ENCODE data around the gene SPARCL1.

SPARCL1 gene

DNA sequence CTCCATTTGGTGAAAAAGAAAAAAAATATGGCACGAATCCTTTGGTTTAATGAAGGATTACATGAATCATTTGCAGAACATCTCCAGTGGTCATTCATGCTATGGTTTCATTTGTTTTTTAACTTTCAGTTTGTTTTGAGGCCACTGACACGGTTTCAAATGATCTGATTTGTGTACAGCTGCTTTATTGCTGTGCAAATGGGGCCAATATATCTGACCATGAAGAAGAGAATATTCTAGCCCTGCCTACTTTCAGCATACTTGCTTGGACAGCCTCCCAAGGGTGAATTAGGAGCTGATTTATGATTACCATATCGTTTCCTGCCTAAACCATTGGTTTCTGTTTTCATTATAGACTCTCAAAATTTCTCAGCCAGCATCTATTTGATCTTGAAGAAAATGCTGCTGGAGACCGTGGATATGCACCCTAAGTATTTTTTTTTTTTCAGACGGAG is 30.7 kb downstream of the SPARCL1 start (continued):
- no peak for TF ChIP-seq MYNN (tag by site-specific recombination; IDR thresholded peaks at IDR 0.05; ENCODE audit: borderline replicate concordance)
- TF ChIP-seq GLIS1 (tag by site-specific recombination; IDR thresholded peaks at IDR 0.05): no peak
- no peak for TF ChIP-seq ZNF777 (tag by site-specific recombination; IDR thresholded peaks at IDR 0.05; ENCODE audit: borderline replicate concordance)
- no peak for TF ChIP-seq ZNF239 (tag by site-specific recombination; IDR thresholded peaks at IDR 0.05)
- no peak for TF ChIP-seq ZNF423 (tag by site-specific recombination; IDR thresholded peaks at IDR 0.05)
- no peak for TF ChIP-seq ZNF658 (tag by site-specific recombination; IDR thresholded peaks at IDR 0.05)
- no peak for TF ChIP-seq BCL11A (tag by site-specific recombination; IDR thresholded peaks at IDR 0.05; ENCODE audit: low read depth)
- TF ChIP-seq ZNF514 (tag by site-specific recombination; IDR thresholded peaks at IDR 0.05): no peak

DNA sequence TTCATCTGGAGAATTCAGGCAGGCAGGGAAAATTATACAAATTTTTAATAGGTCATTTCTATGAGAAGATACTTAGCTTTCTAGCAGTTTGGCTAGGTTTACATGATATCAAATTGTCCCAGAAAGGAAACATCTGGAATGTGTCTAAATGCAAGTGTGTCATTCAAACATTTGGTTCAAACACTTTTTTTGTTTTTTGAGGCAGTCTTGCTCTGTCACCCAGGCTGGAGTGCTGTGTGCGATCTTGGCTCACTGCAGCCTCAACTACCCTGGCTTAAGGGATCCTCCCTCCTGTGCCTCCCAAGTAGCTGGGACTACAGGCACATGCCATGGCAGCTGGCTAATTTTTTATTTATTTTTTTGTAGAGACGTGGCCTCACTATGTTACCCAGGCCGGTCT is 31.6 kb downstream of the SPARCL1 start:
- Histone ChIP-seq H3K4me1 (ENCODE audit: control insufficient read depth, insufficient read depth, low read length) (no peaks in the 10 kb centered on the region), H3K4me3 (ENCODE audit: low read depth, low read length) (no peak overlapping the region), H3K9me3 (ENCODE audit: control insufficient read depth, insufficient read depth, low read depth, low read length) (no peaks in the 10 kb centered on the region), H3K27ac (ENCODE audit: extremely low read depth, low read depth, low read length) (no peak overlapping the region), H3K36me3 (ENCODE audit: control insufficient read depth in 2 of 2, insufficient read depth in 1 of 2, low read length in 2 of 2) (no peaks in the 10 kb centered on the region)
- POLR2A ChIA-PET: no interaction called here
- TF ChIP-seq ZNF416 (tag by site-specific recombination; IDR thresholded peaks at IDR 0.05) (no peak), ZNF146 (tag by site-specific recombination; IDR thresholded peaks at IDR 0.05) (no peak), ZNF514 (tag by site-specific recombination; IDR thresholded peaks at IDR 0.05) (no peak), ZNF629 (tag by site-specific recombination; IDR thresholded peaks at IDR 0.05) (no peak), ZNF610 (tag by site-specific recombination; IDR thresholded peaks at IDR 0.05; ENCODE audit: borderline replicate concordance) (no peak), ZSCAN23 (tag by site-specific recombination; IDR thresholded peaks at IDR 0.05) (no peak), ZNF311 (tag by site-specific recombination; IDR thresholded peaks at IDR 0.05; ENCODE audit: borderline replicate concordance) (no peak)
- TF ChIP-seq, protein P1, sequence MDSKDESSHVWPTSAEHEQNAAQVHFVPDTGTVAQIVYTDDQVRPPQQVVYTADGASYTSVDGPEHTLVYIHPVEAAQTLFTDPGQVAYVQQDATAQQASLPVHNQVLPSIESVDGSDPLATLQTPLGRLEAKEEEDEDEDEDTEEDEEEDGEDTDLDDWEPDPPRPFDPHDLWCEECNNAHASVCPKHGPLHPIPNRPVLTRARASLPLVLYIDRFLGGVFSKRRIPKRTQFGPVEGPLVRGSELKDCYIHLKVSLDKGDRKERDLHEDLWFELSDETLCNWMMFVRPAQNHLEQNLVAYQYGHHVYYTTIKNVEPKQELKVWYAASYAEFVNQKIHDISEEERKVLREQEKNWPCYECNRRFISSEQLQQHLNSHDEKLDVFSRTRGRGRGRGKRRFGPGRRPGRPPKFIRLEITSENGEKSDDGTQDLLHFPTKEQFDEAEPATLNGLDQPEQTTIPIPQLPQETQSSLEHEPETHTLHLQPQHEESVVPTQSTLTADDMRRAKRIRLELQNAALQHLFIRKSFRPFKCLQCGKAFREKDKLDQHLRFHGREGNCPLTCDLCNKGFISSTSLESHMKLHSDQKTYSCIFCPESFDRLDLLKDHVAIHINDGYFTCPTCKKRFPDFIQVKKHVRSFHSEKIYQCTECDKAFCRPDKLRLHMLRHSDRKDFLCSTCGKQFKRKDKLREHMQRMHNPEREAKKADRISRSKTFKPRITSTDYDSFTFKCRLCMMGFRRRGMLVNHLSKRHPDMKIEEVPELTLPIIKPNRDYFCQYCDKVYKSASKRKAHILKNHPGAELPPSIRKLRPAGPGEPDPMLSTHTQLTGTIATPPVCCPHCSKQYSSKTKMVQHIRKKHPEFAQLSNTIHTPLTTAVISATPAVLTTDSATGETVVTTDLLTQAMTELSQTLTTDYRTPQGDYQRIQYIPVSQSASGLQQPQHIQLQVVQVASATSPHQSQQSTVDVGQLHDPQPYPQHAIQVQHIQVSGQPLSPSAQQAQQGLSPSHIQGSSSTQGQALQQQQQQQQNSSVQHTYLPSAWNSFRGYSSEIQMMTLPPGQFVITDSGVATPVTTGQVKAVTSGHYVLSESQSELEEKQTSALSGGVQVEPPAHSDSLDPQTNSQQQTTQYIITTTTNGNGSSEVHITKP (tag by site-specific recombination; IDR thresholded peaks at IDR 0.05): no peak
- CTCF ChIA-PET: interaction anchor here (0.5 to 1.5 kb wide), 11 partner anchors 10 to 351 kb away, joined by 3 to 5 read pairs (median 3); no protein-coding TSS in a partner anchor

DNA sequence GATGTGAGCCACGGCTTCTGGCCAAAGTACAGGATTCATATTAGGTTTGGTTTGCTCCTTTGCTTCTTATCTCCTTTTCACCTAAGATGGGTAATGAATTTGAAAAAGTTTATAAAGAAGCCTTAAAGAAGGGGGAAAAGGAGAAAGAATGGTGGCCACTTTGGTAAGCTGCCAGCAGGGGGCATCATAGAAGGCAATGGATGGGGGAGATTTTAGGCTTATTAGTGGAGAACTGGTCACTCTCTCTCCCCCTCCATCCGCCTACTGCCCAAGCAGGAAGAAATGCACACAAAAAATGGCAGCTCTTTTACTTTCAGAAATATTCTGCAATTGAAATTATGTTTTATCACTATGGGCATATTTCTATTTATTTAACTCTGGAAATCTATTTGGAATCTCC is 32.0 kb downstream of the SPARCL1 start:
- H3K4me3 ChIP-seq (ENCODE audit: low read depth, low read length): no peak overlapping the region
- no peaks in the 10 kb centered on the region for H3K9me3 ChIP-seq (ENCODE audit: control insufficient read depth, insufficient read depth, low read depth, low read length)
- no peak overlapping the region for H3K27ac ChIP-seq (ENCODE audit: extremely low read depth, low read depth, low read length)
- no peaks in the 10 kb centered on the region for H3K36me3 ChIP-seq (ENCODE audit: control insufficient read depth in 2 of 2, insufficient read depth in 1 of 2, low read length in 2 of 2)
- no peaks in the 10 kb centered on the region for H3K4me1 ChIP-seq (ENCODE audit: control insufficient read depth, insufficient read depth, low read length)
- ChIA-PET CTCF (interaction anchor here (0.5 to 1.5 kb wide), 12 partner anchors 9 to 352 kb away, joined by 3 to 7 read pairs (median 3); no protein-coding TSS in a partner anchor), POLR2A (no interaction called here)
- 0 out of 2 replicates have a peak, but pooled peaks have one; percentile 7 for TF ChIP-seq ZNF654 (tag by site-specific recombination; IDR thresholded peaks at IDR 0.05; ENCODE audit: low read depth)
- no peak for TF ChIP-seq ZNF768 (tag by site-specific recombination; IDR thresholded peaks at IDR 0.05)

DNA sequence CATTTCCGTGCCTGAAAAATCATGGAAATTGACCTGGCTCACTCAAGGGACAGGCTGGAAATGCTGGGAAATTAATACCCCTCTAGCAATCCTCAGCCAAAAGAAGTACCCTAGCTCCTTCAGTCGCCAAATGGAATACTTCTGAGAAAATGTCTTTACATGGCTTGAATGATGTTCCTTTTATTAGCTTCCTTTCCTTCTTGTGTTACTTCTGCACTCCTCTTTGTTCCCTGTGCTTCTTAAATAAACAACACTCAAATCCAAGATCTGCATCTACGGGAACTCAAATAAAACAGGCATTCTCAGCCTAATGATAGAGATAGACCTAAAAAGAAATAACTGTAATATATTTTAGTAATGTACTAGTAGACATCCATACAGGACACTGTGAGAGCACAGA is 36.1 kb downstream of the SPARCL1 start:
- Histone ChIP-seq H3K36me3 (ENCODE audit: control insufficient read depth in 2 of 2, insufficient read depth in 1 of 2, low read length in 2 of 2) (no peaks in the 10 kb centered on the region), H3K27ac (ENCODE audit: extremely low read depth, low read depth, low read length) (no peak overlapping the region), H3K4me3 (ENCODE audit: low read depth, low read length) (no peak overlapping the region), H3K9me3 (ENCODE audit: control insufficient read depth, insufficient read depth, low read depth, low read length) (no peaks in the 10 kb centered on the region), H3K4me1 (ENCODE audit: control insufficient read depth, insufficient read depth, low read length) (no peaks in the 10 kb centered on the region)
- ChIA-PET CTCF (no interaction called here), POLR2A (no interaction called here)
- TF ChIP-seq ZNF214 (tag by site-specific recombination; IDR thresholded peaks at IDR 0.05; ENCODE audit: borderline replicate concordance) (no peak), ZNF391 (tag by site-specific recombination; IDR thresholded peaks at IDR 0.05; ENCODE audit: borderline replicate concordance, low read depth) (no peak), ZNF37A (tag by site-specific recombination; IDR thresholded peaks at IDR 0.05) (no peak), ZNF792 (tag by site-specific recombination; IDR thresholded peaks at IDR 0.05) (no peak), ZNF19 (tag by site-specific recombination; IDR thresholded peaks at IDR 0.05; ENCODE audit: low read depth) (no peak)
- TF ChIP-seq, protein P2, sequence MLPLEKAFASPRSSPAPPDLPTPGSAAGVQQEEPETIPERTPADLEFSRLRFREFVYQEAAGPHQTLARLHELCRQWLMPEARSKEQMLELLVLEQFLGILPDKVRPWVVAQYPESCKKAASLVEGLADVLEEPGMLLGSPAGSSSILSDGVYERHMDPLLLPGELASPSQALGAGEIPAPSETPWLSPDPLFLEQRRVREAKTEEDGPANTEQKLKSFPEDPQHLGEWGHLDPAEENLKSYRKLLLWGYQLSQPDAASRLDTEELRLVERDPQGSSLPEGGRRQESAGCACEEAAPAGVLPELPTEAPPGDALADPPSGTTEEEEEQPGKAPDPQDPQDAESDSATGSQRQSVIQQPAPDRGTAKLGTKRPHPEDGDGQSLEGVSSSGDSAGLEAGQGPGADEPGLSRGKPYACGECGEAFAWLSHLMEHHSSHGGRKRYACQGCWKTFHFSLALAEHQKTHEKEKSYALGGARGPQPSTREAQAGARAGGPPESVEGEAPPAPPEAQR (tag by site-specific recombination; IDR thresholded peaks at IDR 0.05): no peak
- TF ChIP-seq, protein P3, sequence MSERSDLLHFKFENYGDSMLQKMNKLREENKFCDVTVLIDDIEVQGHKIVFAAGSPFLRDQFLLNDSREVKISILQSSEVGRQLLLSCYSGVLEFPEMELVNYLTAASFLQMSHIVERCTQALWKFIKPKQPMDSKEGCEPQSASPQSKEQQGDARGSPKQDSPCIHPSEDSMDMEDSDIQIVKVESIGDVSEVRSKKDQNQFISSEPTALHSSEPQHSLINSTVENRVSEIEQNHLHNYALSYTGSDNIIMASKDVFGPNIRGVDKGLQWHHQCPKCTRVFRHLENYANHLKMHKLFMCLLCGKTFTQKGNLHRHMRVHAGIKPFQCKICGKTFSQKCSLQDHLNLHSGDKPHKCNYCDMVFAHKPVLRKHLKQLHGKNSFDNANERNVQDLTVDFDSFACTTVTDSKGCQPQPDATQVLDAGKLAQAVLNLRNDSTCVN (tag by site-specific recombination; optimal IDR thresholded peaks at IDR 0.05): no peak

All from HEK293 (cell line).